Astrocyte of the hippocampus (primary cell): ENCODE data around the gene MSL3B.
A peak's percentile ranks its signal among the peaks of the same experiment; 100 is the strongest.

ENCODE experiments used
- DNase-seq: peaks from one replicate; pipeline ENCODE4 v3.0.0; 2011; ENCODE audit warnings: low read depth, low spot score

MSL3B gene

DNA sequence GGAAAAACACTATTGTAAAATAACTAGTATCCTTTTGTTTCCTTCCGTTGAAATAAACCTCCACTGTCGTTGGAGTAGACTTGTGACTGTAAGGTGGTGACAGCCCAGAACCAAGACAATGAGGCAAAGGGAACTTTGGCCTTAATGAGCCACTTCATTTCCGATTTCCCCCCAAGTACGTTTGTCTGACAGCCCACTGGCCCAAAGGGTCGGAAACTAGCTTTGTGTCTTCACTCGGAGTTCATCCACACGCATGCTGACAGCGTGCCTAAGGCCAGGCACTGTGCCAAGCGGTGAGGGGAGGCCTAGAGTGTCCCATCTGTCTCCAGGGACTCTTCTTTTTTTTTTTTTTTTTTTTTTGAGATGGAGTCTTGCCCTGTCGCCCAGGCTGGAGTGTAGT is 34.8 kb downstream of the MSL3B start:
- no peak for DNase-seq

DNA sequence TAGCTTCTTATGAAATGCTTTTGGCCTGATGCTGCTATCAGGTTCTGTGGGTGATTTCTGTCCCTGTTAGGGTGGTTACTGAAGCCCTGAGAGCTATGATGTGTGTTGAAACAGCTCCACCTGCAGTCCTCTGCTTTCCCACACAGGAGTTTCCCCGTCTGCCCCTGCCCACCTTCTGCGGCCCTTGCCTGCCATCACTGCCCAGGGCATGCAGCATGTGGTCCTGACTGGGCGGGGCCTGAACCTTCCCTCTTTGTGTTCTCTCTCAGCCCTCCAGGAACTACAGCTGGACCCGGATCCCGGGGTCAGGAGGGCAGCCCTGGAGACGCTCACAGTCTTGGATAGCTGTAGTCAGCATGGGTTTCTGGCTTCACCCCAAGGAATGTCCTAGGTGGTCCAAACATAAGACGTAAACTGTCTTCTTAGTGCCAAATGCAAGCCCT is 35.3 kb downstream of the MSL3B start:
- peak; percentile 71 for DNase-seq

DNA sequence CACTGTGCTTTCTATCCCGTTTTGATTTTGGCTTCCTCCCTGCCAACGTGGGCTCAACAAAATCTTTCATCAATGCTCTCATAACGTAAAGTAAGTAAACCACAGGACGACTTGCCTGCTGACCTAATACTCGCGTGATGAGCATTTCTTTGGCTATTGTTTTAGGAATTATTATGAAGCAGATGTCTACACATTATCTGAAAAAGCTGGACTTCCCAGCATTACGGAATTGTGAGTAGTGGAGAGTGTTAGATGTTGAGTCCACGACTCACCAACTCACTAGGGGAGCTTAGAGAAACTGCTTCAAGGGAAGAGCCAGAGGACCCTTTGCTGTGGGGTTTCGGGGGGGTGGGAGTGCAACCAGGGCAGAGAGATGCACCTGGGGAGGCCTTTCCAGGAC is 35.8 kb downstream of the MSL3B start:
- DNase-seq, result no peak

DNA sequence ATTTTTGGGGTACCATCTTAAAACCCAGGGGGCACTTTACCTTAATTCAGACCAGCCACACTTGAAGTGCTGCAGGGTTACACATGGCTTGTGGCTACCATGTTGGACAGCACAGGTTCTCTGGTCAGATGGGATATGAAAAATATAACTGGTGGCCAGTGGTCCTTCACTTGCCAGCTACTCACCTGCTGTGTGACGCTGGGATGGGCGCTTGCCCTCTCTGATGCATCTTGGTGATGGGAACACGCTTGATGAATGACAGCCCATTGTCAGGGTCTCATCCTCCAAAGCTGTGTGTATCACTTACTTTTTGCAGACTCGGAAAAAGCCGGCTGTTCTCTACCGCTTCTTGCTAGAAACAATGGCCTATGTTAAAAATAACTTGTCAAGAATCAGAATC is 36.3 kb downstream of the MSL3B start:
- DNase-seq, result no peak

DNA sequence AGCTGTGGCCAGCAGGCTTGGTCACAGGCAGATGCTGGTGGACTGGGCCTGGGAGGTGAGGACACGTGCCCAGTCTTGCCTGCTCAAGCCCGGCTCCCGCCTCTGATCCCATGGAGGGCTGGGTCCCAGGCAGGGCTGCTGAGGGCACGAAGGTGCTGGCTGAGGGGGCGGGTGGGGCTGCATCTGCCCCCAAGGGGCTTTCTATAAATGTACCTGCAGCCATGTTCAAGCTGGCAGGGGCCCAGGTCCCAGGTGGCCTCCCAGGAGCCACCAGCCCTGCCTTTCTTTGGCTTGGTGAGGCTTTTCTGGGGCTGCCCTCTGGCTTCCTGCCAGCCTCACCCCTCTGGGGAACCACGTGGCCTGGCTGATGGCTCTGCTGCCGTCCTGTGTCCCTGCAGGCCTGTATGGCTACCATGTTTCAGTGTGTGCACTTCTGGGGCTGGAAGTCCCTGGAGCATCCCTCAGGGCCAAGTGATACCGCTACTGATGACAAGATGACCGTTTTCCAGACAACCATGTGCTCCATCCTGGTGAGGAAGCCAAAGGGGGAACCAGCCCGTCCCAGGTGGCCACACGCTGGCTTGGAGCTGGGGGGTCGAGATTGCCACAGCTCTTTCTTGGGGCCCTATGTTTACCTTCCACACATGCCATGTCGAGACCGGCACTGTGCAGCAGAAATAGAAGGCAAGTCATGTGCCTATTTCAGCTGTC is 37.0 kb downstream of the MSL3B start:
- no peak for DNase-seq

DNA sequence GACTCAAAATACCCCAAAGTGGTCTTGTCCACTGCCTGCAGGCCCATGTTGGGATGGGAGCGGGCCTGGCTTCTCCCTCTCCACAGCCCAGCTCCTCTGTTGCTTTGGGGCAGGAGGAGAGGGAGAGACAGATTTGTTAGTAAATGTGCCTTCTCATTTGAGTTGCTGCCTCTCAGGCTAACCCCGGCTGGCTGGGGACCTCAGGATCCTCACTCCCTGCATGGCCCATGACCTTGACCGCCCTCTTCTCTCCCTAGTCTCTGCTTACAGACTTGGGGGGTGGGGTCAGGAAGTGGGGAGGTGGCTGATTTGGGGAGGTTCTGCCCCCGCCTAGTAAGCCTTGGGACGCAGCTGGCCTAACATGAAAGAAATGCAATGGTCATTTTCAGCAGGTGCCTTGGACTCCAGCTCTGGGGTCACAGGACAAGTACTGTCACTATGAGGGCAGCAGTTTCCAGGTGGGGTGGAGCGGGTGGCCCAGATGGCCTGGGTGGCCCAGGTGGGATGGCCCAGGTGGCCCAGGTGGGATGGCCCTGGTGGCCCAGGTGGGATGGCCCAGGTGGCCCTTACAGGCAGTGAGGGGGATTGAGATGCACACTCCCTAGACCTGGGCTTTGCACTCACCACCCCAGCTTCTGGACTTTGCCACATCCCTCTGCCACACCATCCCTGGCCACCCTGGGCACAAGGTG is 37.9 kb downstream of the MSL3B start:
- DNase-seq, result no peak

DNA sequence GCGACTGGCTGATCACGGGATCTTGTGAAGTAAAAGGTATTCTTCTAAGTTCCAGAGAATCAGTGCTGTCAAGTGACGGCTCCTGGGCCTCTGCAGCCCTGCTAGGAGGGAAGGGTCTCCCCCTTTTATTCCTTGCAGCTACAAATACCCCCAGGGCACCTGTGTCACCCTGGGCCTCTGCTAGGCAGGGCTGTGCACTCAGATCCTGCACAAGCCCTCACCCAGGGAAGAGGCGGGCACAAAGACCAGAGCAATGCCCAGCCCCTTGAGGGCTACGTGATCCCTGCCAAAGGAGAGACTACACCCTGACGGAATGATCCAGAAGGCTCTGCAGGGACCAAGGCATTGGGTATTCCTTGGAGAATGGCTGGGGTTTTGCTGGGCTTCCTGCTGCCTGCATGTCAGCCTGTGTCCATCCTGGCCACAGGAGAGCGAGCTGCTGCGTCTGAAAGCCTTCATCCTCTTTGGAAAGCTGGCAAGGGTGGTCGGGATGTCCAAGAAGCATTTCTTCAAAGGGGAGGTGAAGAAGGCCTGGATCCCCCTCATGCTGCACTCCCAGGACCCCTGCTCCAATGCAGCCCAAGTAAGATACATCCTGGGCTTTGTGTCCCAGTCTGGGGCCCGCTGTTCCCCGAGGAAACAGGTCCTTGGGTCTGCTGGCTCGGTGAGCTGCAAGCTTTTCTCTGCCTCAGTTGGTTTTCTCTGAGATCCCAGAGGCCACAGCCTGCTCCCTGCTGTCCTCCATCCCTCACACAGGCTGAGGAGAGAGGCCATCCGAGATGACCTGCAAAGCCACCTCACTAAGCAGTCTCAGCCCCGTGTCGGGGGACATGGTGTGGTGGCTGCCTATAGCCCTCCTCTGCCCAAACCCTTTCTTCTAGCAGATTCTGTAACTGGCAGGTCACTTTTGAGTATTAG is 38.7 kb downstream of the MSL3B start:
- no peak for DNase-seq

DNA sequence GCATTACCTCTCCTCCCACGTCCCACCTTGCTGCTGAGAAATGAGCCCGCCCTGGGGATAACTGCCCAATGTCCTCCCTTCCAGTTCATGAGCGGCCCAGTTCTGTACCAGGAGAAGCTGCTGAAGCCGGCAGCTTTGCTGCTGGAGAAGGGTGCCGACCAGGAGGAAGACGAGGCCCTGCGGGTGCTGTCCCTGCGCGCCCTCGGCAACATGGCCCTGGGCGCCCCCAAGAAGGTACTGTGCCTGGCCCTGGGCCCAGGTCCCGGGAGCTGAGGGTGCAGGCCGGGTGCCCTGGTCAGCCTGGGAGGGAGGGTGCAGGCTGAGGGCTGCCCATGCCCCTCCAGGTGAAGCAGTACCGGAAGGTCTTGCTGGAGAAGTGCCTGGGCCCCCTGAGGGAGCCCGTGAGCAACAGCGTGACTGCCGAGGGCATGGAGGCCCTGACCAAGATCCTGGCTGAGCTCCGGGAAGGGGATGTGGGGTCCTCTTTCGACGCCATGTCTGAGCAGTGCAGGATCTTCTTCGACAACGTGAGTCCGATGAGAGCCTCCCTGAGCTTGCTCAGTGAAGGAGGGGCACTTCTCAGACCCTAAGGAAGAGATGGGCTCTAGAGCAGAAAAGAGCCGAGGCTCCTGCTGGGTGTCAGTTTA is 39.5 kb downstream of the MSL3B start:
- no peak for DNase-seq

DNA sequence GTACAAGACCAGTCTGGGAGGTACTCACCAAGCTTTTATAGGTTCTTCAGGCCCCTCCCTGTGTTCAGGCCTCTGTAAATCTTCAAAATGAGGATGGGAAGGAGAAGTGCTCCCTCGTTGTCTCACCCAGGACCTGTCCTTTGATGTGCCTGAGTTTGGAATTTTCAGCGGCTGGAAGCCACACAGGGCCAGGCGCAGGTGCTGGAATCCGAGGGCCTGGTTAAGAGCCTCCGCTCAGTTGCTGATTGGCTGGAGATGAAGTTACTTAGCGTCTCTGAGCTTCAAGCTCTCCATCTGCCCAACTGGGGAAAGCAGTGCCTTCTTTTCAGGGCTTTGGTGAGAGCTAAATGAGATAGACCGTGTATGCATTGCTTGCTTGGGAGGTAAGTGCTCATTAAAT is 43.8 kb downstream of the MSL3B start:
- DNase-seq, result no peak

DNA sequence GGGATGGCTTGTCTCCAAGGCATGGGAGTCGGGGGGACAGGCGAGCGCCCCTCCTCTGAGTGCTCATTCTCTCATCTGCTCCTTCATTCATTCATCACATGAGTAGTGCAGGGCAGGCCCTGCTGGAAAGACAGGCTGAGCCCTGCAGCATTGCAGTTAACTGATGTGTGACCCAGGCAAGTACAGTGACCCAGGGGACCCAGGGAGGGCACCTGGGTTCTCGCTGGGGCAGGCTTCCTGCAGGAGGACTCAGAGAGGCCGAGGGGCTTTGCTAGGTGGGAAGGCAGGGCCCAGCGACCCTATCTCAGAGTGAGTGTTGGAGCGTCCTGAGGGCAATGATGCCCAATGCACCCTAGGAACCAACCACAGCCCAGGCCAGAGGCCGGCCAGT is 44.5 kb downstream of the MSL3B start:
- DNase-seq, result no peak

DNA sequence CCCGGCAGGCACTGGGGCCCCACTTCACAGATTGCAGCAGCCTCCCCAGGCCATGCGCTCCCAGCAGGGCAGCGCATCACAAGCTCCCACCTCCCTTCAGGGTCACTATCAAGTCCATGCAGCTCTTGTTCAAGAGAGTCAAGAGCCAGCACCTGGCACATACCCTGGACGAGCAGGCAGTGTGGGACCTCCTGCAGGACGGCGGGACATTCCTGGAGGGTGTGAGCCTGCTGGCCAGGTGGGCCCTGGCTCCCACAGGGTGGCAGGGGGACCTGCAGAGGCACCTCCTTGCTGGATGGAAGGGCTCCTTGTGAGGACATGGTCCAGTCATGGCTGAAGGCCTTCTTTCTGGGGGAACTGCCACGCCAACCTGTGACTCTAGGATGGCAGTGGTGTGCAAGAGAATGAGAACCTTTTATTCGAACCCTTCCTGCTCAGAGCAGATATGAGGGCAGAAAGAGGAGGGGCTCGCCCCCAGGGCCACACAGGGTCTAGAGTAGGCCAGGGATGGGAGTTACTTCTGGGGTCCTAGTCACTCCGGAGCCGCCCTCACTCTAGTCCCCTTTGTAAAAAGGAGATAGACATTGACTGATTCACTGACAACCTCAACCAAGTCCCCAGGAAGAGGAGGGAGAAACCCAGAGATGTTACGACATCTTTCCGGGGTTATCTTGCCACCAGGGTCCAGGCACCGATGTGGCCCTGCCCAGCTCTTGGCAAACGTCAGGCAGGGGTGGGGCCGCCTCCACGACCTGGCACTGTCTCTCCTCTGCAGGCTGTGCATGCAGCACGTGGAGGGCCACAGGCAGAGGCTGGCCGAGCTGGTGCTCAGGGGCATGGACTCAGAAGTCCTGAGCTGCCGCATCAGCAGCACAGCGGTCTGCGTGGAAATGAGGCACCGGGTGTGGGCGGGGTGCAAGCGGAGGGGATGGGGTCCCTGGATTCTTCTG is 45.1 kb downstream of the MSL3B start:
- DNase-seq, result no peak

DNA sequence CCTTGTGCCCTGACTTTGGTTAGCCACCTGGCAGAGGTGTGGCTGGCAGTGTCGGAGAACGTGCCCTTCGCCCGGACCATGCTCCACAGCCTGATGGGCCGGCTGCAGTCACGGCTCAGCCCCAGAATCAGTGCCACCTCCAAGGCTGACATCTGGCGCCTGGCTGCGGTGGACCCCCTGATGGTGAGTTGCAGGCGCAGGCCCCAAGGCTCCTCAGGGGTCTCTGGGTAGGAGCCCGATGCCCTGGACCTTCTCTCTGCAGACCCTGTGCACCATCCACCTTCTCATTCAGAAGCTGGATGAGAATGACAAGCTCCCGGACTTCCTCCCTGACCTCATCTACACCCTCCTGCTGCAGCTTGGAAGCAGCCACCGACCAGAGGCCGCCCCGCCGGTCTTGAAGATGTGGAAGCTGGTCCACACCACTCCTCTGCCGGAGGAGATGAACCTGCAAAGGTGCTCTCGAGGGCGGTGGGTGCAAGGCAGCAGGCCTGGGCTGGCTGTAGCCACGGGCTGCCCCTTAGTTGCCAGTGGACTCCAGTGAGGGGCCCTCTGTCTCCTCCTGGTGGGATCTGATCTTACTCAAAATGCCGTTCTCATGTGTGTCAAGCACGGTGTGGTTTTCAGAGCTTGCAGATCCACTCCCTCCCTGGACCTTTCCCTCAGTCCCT is 46.0 kb downstream of the MSL3B start:
- no peak for DNase-seq

DNA sequence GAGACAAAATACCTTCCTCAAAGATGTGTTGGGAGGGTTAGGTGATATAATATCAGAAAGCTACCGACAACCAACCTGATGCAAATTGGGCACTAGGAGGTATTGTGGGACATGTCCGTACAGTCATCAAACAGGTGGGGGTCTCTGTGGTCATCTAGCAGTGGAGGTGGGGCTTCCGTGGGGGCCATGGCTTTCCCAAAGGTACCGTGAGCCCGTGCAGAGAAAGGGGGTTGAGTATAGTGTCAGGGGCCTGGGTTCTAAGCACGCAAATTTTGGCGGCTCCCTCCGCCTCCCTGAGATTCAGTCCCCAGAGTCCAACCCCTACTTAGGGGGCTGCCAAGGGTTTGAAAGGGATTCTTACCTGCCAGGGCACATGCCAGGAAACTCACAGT is 46.5 kb downstream of the MSL3B start:
- no peak for DNase-seq

DNA sequence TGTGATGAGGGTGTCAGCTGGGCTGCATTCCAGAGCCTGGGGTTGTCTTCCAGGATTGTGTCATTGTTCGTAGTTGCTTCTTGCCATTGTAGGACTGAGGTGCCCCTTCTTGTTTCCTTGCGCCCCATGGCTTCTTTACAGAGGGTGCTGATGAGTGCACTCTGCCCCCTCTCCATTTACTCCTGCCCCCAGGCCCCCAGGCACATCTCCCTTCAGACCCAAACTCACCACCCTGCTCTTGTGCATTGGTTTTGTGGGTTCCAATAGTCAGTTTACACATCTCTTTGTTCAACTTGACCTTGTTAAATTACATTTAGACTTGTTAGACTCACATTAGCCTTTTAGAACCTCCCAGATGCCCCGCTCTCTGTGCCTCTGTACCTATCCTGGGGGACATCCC is 47.0 kb downstream of the MSL3B start:
- DNase-seq, result no peak

DNA sequence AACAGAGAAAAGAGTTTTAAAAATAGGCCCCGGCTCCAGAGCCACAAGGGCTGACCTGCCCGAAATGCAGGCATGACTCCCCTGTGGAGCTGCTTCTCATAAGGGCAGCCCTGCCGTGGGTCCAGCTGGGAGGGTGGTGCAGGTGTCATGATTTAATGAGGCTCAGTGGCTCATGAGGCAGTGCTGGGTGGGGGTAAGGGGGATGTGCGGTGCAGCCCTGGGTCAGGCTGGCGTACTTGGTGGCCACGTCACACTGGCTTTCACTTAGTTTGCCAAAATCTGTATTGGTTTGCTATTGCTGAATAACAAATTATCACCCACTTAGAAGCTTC is 47.4 kb downstream of the MSL3B start:
- no peak for DNase-seq

DNA sequence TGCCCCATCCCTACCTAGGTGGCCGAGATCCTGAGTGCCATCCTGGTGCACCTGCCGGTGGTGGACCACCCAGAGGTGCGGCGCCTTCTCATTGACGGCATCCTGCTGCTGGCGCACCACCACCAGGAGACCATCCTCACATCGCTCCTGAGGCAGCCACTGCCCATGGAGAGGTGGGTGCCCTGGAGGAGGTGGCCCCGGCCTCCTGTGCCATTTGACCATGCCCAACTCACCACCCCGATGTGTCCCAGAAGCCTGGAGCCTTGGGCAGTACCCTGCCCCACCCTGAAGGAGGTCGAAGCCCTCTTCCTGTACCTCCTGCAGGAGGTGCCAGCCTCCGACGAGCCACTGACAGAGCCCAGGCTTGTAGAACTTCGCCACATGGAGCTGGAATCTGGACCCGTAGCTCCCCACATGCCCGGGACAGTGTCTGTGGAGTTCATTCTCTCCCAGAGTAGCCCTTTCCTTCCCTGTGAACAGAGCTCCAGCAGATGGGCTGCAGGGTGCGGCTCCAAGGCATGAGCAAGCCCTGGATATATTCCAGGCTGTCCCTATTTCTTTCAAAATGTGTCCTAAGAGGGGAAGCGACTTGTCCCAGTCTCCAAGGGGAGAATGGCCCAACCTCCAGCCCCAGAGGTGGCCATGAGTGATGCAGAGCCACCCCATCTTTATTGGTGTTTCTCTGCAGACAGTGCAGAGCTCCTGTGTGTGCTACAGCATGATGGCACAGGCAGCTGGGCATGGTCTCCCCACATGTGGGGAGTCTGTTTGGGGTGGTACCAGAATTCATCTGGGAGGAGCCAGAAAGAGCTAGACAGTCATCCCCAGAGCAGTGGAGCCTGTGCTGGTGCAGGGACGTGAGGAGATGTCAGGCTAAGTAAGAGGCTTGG is 48.1 kb downstream of the MSL3B start:
- DNase-seq, result no peak

DNA sequence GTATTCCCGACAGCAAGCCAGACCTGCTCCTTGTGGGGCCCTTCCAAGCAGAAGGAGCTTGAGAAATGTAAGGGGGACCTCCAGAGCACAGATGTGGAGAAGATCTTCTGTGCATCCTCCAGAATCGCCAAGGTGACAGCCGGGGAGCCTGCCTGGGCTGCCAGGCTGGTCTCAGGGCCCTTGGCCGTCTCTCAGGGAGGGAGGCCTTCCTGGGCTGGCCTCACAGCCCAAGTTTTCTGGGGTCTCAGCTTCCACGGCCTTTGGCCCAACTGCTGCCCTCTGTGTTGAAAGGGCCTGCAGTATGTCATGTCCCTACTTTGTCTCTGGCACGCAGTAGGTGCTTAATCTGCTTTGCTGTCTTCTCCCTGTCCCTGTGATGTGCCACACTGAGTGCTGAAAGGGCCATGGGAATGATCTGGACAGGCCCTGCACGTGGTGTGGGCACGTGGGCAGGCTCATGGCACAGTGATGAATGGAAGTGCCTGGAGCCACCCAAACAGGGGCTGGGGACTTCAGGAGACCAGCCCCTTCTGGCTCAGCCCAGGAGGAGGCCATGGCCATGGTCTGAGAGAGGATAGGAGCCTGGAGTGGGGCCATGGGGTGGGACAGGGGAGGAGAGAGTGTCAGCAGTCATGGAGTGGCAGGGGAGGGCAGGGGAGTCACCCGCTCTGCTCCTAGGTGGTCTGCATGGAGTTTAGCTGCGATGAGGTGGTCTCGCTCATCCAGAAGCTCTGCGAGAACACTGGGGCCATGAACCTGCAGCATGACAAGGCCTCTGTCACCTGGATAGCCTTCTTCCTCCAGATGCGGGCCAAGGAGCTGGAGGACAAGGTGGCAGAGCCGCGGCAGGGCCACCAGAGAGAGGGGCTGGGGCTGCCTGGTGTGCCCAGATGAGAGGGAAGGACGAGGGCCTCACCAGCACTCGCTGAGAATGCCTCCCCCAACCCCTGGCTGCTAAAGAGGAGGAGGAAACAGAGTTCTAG is 49.3 kb downstream of the MSL3B start:
- no peak for DNase-seq

DNA sequence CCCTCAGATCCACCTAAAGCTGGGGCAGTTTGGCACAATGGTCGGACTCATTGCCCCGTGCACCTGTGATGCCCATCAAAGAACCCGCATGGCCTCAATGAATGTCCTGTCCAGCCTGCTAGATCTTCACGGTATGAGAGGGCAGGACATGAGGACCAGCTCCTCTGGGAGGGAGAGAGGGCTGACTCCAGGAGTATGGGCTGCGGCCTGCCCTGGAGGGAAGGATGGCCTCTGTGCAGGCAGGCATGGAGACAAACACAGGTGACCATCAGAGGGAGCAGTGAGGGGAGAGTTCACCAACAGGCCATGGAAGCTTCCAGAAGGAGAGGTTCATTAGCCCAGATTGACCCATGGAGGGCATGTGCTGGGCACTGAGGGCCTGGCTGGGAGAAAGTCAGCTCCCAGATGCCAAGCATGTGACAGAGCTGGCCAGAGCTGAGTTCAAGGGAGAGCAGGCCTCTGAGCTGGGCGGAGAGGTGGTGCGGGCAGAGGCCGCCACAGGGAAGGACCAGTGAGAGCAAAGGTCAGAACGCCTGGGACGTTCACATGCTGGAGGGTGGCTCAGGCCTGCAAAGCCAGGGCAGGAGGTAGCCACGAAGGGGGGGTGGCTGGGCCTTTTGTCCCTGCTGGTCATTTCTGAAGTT is 50.1 kb downstream of the MSL3B start:
- no peak for DNase-seq
